ENCODE results near the gene FRMPD4.

Gene FRMPD4

DNA sequence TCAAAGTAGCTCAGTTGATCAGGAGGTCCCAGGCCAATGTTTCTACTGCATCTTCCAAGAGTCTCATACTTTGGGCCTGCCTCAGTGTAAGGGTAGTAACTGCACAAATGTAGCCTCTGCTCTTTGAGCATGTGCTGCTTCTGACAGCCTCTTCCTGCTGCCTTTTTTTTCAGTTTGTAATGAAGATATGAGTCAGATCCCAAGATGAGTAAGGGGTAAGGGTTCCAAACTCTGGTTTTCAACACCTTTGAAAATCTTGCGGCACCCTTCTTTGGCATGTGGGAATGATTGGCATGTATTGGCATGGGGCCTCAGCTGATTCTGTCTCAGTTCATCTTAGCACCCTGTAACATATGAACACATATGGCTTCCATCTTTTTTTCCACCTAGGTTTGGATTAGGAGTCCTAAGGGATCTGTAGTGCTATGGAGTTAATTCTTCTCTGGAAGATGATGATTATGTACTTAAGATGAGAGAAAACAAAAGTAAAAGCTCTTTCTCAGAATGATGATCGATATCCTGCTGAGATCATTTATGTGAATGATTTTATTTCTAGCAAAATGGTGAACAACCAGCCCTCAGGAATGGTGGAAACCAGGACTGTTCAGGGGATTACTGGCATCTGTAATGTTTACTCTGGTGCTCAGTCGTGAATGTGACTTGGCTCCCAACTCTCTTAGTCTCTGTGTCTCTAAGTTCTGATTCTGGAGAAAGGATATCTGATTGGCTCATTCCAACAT lies 534.3 kb downstream of the FRMPD4 start:
- no peak for DNase-seq

DNA sequence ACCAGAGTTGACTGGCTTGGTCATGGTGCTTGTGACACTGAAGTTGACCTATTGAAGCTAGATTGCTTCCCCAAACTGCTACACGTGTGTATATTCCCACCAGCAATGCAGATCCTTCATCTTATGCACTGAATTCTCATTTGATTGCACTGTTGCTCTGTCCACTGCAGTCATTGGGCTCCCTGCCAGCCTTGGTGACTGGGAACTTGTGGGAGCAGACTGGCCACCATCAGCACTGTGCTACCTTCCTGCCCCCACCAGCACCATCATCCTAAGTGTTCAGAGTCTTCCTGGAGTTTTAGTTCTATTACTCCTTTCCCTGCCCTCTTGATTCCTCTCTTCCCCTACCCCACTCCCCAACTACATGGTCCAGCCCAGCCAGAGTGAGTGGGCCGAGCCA lies 535.2 kb downstream of the FRMPD4 start:
- DNase-seq, result no peak

DNA sequence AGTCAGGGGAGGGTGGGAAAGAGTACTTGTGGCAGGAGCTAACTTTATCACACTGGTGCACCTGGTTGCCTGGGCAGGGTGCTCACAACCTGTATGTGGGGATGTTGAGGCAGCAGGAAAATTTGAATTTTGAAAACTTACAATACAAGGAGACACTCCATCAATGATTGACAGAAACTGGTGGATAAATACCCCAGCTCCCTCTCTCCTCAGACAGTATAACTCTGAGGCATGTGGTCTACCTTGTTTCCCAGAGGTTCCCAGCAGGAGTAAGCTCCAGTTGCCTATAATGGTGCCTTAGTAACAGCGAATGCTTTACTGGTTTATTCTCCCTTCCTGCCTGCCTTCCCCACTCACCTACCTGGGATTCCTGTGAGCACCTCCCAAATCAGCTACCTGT lies 541.2 kb downstream of the FRMPD4 start:
- no peak for DNase-seq

DNA sequence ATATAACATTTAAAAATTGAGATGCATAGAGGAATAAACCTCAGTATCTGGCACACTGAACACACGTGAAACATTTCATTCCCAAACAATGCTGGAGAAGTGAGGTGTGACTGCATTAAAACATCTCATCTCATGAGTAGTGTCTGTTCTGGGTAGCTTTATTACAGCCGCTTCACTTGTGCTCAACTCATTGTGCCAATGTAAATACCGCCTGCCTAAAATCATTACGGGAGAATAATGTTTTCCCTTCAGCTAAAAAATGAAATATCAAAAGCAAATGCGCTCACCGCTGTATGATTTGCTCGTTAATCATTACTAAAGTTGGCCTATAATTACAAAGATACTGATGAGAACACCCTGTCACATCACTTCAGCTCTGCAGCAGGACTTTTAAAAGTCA lies 542.8 kb downstream of the FRMPD4 start:
- DNase-seq, result no peak

DNA sequence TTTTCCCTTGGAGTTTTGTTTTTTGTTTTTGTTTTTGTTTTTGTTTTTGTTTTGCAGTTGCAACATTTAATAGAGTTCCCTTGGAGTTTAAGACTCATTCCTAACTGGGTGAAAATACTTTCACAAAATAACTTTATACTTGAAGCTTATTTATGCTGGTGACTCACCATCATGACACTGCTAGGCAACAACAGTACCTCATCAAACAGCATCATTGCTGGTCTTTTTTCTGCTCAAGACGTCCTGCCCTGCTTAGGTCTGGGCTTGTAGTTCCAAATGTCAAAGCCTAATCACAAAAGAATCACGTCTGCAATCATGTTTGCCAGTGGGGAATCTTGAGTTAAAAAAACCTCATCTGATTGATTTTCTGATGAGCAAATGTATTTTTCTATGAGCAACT lies 547.3 kb downstream of the FRMPD4 start:
- no peak for DNase-seq

DNA sequence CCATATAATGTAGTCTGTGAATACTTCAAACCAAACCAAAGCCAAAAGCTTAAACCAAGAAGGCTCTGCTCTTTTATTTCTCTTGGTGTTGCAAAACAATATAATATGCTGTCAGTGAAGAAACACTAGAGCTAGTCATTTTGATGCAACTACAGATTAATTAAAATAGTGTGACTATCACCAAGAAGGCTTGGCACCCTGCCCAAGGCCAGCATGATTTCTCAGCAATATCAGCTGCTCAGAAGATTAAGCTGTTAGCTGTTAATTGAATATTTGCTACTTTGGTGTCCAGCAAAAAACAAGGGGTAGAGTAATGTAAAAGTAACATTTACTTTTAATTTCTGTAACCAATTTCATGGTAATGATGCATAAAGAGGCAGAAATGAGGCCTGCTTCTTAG lies 548.1 kb downstream of the FRMPD4 start:
- DNase-seq, result no peak

DNA sequence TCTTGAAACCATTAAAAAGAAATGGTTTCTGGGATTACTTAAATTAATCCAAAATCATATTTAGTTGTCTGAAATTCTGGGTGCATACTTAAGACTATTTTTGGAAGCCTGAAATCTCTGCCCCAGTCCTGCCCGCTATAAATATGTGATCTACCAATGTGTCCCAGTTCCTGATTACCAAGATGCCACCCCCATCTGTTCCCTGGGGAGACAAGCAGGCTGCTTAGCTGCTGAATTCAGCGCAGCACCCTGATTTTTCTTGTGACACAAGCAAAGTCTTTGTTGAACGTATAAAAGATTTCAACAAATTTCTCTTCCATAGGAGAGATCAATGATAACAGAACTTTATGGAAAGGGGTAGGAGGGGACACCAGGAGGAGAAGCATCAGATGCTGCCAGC lies 552.4 kb downstream of the FRMPD4 start:
- no peak for DNase-seq

DNA sequence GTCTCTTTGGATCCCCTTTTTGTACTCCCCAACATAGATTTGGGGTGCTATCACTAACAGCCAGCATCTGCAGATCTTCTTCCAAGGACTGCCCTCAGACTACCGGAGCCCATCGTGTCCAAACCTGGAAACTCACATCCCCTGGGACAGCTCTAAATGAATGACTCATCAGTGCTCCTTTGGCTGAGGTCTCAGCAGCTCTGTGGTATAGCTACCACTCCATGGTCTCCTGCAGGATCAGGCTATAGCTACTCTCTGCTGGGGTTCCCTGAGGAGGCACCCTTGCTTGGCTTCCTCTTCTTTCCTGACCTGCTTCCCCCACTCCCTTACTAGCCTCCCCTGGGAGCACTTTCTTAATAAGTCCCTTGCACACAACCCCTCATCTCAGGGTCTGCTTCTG lies 555.5 kb downstream of the FRMPD4 start:
- no peak for DNase-seq

DNA sequence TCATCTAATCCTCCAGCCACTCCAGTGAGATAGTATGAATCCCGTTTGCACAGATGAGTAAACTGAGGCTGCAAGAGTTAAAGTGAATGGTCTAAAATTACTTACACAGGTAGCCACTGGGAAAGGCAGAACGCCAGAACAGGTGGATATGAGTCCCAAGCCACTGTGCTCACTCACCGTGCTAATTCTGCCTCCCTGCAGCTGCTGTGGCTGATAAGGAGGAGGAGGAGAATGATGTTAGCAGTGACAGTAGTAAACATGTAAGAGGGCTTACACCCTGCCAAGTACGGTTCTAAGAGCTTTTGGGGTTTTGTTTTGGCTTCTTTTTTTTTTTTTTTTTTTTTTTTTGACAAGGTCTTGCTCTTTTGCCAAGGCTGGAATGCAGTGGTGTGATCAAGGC lies 562.5 kb downstream of the FRMPD4 start:
- DNase-seq, result no peak

DNA sequence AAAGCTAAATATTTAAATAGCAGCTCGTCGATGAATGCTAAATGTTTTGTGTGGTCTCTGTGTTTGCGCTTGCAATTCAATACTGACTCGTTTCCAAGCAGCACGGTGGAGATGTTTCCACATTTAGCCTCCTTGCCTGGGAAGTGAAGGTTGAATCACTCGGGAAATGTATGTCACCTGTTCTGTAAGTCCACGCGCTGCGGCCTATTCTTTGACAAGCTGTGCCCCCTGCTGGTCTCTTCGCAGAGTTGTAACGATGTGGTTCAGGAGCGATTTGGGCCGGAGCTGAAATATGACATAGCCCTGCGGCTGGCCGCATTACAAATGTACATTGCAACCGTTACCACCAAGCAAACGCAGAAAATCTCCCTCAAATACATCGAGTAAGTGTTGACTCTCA lies 563.4 kb downstream of the FRMPD4 start:
- DNase-seq, result peak; percentile 10

DNA sequence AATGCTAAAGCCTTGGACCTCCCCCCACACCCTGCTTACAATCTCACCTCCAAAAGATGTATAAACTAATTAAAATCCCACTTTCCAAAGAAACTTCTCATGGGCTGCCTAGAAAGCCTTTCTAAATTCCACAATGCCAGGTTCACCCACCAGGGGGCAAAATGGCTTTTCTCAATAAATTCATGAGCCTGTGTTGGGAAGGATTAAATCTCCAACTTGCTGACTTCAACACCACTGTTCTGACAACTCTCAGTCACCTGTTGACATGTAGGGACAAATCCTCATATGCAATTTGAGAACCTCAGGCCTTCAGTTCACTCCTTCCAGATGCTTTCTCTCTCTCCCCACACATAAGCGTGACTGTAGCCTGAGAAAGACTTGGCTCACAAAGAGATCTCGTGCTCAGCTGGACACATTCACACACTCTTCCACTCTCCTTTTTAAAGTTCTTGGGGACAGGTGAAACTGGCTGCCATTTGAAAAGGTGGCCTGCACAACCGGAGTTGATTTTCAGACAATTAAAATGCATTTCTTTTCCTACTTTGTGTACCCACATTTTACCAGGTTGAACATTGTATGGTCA lies 564.3 kb downstream of the FRMPD4 start:
- DNase-seq, result no peak

DNA sequence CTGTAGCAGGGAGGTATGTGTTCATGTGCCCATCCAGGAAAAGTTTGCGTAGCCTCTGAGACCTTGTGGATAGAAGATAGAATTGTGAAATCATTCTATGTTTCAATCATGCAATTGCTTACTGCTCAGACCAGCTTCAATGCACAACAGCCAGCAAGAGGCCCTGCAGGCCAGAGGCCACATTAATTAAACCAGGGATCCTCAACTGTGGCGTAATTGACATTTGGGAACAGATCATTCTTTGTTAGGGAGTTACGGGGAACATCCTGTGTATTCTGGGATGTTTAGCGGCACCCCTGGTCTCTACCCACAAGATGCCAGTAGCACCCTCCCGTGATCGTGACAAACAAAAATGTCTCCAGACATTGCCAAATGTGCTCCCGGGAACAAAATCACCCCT lies 566.4 kb downstream of the FRMPD4 start:
- no peak for DNase-seq

DNA sequence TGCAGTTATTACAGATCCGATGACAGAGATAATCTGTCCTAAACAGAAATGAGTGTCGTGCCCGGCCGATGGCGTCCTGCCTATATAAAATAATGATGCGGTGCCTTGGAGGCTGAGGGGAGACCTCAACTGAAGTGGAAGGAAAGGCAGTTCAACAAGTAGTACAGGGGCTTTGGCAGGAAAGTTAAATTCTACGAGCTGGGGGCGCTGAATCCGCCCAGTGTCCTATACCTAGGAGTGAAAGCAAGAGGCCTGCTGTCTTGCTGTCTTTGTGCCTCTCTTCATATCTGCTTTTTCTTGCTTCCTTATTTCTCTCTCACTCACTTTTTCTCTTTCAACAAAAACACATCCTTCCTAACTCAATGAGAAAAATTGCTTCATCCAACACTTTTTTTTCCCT lies 570.8 kb downstream of the FRMPD4 start:
- no peak for DNase-seq

DNA sequence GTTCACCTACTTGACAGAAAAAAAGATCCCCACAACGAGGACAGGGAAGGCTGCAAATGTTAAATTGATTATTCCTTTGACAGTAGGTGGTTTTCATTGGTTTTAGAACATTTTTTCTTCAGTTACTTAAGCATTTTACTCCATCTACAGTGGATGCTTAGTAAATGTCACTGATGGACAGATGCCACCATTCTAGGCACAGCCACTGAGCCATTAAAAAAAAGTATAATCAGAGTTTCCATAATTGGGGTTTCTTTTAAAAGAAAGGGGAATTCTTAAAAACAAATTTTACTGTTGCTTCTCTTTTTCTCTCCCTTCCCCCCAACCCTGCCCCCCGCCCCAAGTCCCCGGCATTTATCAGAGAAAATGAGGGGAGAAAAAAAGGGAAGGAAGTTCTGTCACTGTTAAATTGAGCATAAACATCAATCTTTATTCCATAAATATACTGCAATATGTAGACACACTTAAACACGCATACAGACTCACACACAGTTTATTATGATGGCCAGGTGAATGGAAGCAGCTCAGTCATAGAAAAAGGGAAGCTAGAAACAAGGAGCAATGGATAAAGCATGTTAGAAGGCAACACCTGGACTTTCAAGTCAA lies 573.3 kb downstream of the FRMPD4 start:
- no peak for DNase-seq

DNA sequence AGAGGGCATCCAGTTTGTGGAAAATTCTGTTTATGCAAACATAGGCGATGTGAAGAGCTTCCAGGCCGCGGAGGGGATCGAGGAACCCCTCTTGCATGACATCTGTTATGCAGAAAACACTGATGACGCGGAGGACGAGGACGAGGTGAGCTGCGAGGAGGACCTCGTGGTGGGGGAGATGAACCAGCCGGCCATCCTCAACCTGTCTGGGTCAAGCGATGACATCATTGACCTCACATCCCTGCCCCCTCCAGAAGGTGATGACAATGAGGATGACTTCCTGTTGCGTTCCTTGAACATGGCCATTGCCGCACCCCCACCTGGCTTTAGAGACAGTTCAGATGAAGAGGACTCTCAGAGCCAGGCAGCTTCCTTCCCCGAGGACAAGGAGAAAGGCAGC lies 578.3 kb downstream of the FRMPD4 start:
- DNase-seq, result no peak

DNA sequence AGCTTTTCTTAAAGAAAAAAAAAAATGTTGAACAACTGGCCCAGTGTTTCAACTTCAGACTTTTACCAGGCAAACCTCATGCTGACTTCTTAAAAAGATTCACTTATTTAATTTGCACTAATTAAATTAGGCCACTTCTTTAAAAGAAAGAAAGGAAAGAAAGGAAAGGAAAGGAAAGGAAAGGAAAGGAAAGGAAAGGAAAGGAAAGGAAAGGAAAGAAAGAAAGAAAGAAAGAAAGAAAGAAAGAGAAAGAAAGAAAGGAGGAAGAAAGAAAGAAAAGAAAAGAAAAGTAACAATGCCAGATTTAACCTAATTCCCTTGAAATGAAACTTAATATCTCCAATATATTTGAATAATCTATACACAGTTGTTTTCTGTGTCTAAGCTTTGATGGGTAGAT lies 581.6 kb downstream of the FRMPD4 start:
- DNase-seq, result no peak

DNA sequence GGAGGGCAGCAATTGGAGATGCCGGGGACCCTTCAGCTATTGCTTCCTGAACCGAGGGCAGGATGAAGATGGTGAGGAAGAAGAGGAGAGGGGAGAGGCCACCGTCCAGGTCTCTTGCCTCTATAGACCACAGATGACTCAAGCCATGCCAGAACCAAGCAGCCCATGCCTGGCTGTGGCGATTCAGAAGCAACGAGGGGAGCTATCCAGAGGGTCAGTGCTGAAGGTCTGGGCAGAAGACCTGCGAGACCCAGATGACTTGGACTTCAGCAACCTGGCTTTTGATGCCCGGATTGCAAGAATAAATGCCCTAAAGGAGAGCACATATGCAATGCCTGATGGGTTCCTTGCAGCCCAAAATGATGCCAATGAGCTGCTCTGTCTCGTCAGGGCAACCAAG lies 582.8 kb downstream of the FRMPD4 start:
- no peak for DNase-seq

DNA sequence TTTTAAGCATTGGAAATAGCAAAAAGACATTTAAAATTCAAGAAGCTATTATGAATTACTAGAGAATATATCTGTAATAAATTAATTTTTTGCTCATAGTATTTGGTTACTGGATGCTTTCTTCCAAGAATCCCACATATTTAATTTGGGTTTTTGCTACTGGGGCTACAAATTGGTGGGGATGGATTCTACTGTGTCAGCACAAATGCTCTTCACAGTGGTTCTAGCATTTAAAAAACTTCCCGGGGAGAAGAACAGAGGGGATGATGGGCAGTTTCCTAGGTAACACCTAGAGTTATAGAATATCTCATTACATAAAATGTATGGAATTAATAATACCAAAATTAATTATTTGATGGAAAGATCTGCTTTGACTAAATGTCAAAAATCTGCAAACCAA lies 584.0 kb downstream of the FRMPD4 start:
- no peak for DNase-seq

DNA sequence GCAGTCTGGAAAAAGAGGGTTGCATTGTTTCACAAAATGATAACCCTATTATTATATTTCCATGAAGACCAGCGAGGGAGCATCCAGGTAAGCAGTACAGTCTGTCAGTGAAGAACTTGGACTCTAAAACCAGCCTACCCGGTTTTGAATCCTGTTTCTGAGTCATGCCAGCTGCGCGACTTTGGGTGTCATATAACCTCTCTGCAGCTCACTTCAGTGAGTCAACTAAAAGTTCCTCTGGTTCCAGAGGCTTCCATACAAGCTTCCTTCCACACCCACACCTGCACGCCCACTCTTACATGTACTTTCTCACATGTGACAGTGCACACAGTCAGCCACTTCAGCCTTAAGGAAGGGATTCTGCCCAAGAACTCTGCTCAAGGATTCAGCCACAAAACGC lies 603.1 kb downstream of the FRMPD4 start:
- DNase-seq, result no peak

DNA sequence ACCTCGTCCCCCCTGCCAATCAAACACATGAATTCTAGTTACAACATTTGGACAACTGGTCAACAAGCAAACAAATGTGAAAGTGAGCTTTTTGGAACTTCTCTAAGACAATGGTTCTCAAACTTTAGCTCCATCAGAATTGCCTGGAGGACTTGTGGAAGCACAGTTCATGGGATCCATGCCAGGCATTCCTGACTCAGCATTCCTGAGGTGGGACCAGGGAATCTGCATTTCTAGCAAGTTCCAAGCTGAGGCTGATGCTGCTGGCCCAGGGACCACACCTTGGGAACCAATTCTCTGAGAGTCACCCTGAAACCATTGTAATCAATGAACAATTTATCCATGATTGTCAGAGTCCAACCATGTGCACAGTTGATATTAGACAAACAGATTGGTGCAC lies 609.2 kb downstream of the FRMPD4 start:
- no peak for DNase-seq

DNA sequence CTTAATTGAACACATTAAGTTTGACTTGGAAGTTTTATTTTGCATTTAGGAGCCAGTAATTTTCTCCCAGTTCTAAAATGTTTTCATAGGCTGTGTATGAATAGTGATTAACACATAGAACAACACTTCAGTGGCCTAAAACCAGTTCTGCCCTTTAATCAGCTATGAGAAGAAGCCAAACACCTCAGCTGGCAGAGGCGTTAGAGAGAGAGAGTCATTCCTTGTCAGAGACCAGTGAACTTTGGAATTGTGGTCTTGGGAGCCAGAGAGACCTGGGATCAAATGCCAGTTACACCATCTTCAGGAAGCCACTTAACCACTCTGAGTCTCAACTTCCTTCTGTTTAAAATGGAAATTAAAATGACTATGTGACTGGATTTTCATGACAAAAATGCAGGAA lies 613.6 kb downstream of the FRMPD4 start:
- DNase-seq, result no peak

DNA sequence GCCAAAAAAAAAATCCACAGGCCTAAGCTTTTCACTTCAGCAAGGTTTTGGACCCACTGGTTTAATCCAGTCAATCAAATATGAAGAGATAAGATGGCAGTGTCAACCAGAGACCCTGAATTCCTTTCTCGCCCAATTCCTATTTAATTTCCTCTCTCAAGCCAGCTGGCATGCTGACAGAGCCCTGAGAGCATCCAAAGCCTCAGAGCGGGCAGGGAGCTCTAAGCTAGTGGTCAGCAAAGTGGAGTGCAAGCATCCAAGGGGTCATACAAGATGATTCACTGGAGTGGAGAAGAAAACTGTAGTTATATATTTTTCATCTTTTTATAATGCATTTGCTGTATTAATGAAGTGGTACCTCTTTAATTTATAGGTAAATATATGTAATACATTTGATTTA lies 615.1 kb downstream of the FRMPD4 start:
- DNase-seq, result no peak

DNA sequence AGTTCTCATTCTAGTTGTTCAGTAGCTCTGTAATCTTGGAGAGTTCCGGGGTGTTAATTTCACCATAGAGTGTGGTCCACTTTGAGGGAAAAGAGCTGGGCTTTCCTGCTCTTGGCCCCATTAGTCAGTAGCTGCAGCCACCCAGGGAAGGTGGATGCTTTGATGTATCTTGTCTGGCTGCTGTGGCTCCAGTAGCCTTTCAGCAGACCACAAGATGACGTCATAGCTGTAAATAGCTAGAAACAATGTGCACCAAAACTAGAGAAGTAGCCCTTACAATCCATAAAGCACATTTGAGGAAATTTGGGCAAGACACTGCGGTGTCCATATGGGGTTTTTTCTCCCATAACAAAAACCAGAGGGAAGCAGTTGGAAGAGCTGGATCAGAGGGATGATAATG lies 620.0 kb downstream of the FRMPD4 start:
- no peak for DNase-seq

DNA sequence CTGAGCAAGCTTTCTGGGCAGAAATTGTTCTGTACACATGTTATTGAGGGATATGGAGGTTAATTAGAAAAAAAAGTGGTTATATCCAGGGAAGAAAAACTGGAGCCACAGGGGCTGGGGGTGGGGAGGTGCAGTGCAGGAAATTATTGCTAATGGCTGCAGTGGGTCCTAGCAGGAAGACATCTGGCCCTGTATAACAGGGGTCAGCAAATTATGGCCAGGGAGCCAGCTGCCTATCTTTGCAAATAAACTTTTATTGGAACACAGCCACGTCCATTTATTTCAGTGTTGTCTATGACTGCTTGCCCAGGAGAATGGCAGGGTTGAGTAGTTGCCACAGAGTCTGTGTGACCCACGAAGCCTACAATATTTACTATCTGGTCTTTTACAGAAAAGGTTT lies 629.6 kb downstream of the FRMPD4 start:
- no peak for DNase-seq
